GM19468 (cell line): ENCODE measurements around the gene ST3GAL4.
"Not testable (repeated sequence)": the region's sequence is repeated elsewhere in the genome, so short reads cannot be mapped to it uniquely, and the experiment has no call there.

Experiments used
- ATAC-seq: cut with Tn5 transposase; IDR thresholded peaks from one replicate; pipeline ENCODE4 v1.9.1; 2021; ENCODE audit warnings: mild to moderate bottlenecking, moderate library complexity, moderate number of reproducible peaks; ENCODE audit not compliant: unreplicated experiment; ENCODE audit errors: extremely low read depth

The ST3GAL4 gene

GRCh38 chr11:126359431-126360048 lies 4.1 kb downstream of the ST3GAL4 start:
- ATAC-seq = no peak

- no peak for ATAC-seq
Measured at GRCh38 chr11:126360049-126360446, 4.6 kb downstream of the ST3GAL4 start.

GRCh38 chr11:126361400-126361799 lies 5.9 kb downstream of the ST3GAL4 start:
- no peak for ATAC-seq

GRCh38 chr11:126362879-126363655 lies 7.6 kb downstream of the ST3GAL4 start:
- ATAC-seq = no peak

- no peak for ATAC-seq
Measured at GRCh38 chr11:126363706-126364248, 8.3 kb downstream of the ST3GAL4 start.

- not testable (repeated sequence) for ATAC-seq
Measured at GRCh38 chr11:126364735-126365134, 9.2 kb downstream of the ST3GAL4 start.

GRCh38 chr11:126365508-126365907 lies 10.0 kb downstream of the ST3GAL4 start:
- ATAC-seq = not testable (repeated sequence)

- ATAC-seq = no peak
Measured at GRCh38 chr11:126366064-126366822, 10.8 kb downstream of the ST3GAL4 start.

- not testable (repeated sequence) for ATAC-seq
Measured at GRCh38 chr11:126366823-126367654, 11.6 kb downstream of the ST3GAL4 start.

- not testable (repeated sequence) for ATAC-seq
Measured at GRCh38 chr11:126367806-126368205, 12.3 kb downstream of the ST3GAL4 start.

GRCh38 chr11:126368336-126369119 lies 13.0 kb downstream of the ST3GAL4 start:
- not testable (repeated sequence) for ATAC-seq

GRCh38 chr11:126370016-126370415 lies 14.5 kb downstream of the ST3GAL4 start:
- no peak for ATAC-seq

- ATAC-seq = no peak
Measured at GRCh38 chr11:126371595-126371994, 16.1 kb downstream of the ST3GAL4 start.

GRCh38 chr11:126373389-126374066 lies 18.0 kb downstream of the ST3GAL4 start:
- not testable (repeated sequence) for ATAC-seq

GRCh38 chr11:126374562-126375300 lies 19.2 kb downstream of the ST3GAL4 start:
- ATAC-seq = not testable (repeated sequence)

- ATAC-seq = no peak
Measured at GRCh38 chr11:126375726-126376125, 20.2 kb downstream of the ST3GAL4 start.

GRCh38 chr11:126378763-126379162 lies 23.3 kb downstream of the ST3GAL4 start:
- ATAC-seq = no peak

GRCh38 chr11:126380909-126381308 lies 25.4 kb downstream of the ST3GAL4 start:
- ATAC-seq = no peak
